ENCODE measurements around the gene SRPK3. TPM values are rescaled to one million over a fixed set of nuclear protein-coding genes. Genes with fewer than 3 reads are reported as not detected.

SRPK3 gene
- polyA plus RNA-seq, 1 donor from 2014 or later: not detected

DNA sequence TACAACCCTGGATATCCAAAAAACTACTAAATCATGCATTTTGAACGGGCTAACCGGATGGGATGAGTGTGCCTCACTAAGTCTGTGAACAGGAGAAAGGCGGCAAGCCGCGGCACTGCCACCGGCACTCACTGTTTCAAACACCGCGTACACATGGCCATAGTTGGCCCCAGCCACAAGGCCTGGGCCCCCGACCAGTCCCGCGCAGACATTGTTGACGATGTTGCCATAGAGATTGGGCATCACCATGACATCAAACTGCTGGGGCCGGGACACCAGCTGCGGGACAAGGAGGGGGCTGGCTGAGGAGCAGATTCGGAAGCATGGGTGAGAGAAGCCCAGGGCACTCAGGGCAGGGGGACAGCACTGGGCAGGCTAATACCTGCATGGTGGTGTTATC lies 5.8 kb downstream of the SRPK3 start:
- H3K9ac ChIP-seq (ENCODE audit: low read length): no peak overlapping the region
- TF ChIP-seq SMC3 (conservative IDR thresholded peaks at IDR 0.05; ENCODE audit: poor library complexity) (no peak), POLR2AphosphoS5 (IDR thresholded peaks at IDR 0.05) (no peak)
- TF ChIP-seq, protein P1, sequence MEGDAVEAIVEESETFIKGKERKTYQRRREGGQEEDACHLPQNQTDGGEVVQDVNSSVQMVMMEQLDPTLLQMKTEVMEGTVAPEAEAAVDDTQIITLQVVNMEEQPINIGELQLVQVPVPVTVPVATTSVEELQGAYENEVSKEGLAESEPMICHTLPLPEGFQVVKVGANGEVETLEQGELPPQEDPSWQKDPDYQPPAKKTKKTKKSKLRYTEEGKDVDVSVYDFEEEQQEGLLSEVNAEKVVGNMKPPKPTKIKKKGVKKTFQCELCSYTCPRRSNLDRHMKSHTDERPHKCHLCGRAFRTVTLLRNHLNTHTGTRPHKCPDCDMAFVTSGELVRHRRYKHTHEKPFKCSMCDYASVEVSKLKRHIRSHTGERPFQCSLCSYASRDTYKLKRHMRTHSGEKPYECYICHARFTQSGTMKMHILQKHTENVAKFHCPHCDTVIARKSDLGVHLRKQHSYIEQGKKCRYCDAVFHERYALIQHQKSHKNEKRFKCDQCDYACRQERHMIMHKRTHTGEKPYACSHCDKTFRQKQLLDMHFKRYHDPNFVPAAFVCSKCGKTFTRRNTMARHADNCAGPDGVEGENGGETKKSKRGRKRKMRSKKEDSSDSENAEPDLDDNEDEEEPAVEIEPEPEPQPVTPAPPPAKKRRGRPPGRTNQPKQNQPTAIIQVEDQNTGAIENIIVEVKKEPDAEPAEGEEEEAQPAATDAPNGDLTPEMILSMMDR (IDR thresholded peaks at IDR 0.05; ENCODE audit: poor library complexity, severe bottlenecking): no peak
- H3K4me3 ChIP-seq (ENCODE audit: low read length): no peak overlapping the region
- H4K20me1 ChIP-seq (ENCODE audit: insufficient read depth): no peaks in the 10 kb centered on the region
- H3K36me3 ChIP-seq (ENCODE audit: insufficient read depth, low read length): no peaks in the 10 kb centered on the region
- H3F3A ChIP-seq (ENCODE audit: insufficient read depth, low read length, poor library complexity, severe bottlenecking): no peaks in the 10 kb centered on the region
- H3K4me2 ChIP-seq (ENCODE audit: low read length): no peak overlapping the region
- no peak overlapping the region for H3K27ac ChIP-seq (ENCODE audit: low read length)
- no peaks in the 10 kb centered on the region for H3K9me3 ChIP-seq (ENCODE audit: low read length)
- H3K27me3 ChIP-seq (ENCODE audit: insufficient read depth, low read depth, low read length): no peaks in the 10 kb centered on the region
- no peaks in the 10 kb centered on the region for H3K79me2 ChIP-seq (replicated peaks; ENCODE audit: insufficient read depth, low read length)
- no peaks in the 10 kb centered on the region for H3K9me2 ChIP-seq (ENCODE audit: insufficient read depth, low read length)
- H2AFZ ChIP-seq (ENCODE audit: low read depth, low read length): no peak overlapping the region

DNA sequence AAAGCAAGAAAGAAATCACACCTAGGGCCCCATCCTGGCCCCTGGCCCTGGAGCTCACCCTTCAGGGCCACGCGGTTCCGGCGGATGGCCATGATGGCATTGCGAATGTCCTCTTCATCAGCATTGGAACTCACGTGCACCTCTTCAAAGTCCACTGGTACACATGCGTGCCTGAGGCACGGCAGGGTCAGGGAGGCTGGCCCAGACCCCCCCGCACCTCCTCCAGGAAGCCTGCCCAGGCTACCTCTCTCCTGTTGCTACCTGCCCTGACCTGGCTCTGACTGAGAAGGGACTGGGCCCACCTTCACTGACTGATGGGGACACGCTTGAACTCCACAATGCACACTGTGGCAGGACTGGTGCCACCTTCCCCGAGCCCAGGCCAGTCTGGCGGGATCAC lies 8.8 kb downstream of the SRPK3 start:
- no peaks in the 10 kb centered on the region for H4K20me1 ChIP-seq (ENCODE audit: insufficient read depth)
- no peak overlapping the region for H3K9ac ChIP-seq (ENCODE audit: low read length)
- no peak overlapping the region for H3K4me2 ChIP-seq (ENCODE audit: low read length)
- H3K27me3 ChIP-seq (ENCODE audit: insufficient read depth, low read depth, low read length): no peaks in the 10 kb centered on the region
- no peak for TF ChIP-seq EZH2 (IDR thresholded peaks at IDR 0.05; ENCODE audit: borderline replicate concordance, insufficient read depth, low read length, poor library complexity, severe bottlenecking)
- TF ChIP-seq POLR2AphosphoS5 (IDR thresholded peaks at IDR 0.05): no peak
- no peak for TF ChIP-seq MXI1 (conservative IDR thresholded peaks at IDR 0.05; ENCODE audit: poor library complexity, severe bottlenecking)
- TF ChIP-seq TAF1 (IDR thresholded peaks at IDR 0.05; ENCODE audit: low read depth): no peak
- TF ChIP-seq, protein P2, sequence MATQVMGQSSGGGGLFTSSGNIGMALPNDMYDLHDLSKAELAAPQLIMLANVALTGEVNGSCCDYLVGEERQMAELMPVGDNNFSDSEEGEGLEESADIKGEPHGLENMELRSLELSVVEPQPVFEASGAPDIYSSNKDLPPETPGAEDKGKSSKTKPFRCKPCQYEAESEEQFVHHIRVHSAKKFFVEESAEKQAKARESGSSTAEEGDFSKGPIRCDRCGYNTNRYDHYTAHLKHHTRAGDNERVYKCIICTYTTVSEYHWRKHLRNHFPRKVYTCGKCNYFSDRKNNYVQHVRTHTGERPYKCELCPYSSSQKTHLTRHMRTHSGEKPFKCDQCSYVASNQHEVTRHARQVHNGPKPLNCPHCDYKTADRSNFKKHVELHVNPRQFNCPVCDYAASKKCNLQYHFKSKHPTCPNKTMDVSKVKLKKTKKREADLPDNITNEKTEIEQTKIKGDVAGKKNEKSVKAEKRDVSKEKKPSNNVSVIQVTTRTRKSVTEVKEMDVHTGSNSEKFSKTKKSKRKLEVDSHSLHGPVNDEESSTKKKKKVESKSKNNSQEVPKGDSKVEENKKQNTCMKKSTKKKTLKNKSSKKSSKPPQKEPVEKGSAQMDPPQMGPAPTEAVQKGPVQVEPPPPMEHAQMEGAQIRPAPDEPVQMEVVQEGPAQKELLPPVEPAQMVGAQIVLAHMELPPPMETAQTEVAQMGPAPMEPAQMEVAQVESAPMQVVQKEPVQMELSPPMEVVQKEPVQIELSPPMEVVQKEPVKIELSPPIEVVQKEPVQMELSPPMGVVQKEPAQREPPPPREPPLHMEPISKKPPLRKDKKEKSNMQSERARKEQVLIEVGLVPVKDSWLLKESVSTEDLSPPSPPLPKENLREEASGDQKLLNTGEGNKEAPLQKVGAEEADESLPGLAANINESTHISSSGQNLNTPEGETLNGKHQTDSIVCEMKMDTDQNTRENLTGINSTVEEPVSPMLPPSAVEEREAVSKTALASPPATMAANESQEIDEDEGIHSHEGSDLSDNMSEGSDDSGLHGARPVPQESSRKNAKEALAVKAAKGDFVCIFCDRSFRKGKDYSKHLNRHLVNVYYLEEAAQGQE (IDR thresholded peaks at IDR 0.05; ENCODE audit: borderline replicate concordance): no peak
- no peak for TF ChIP-seq RAD21 (conservative IDR thresholded peaks at IDR 0.05)
- TF ChIP-seq EP300 (conservative IDR thresholded peaks at IDR 0.05; ENCODE audit: poor library complexity, severe bottlenecking): no peak
- TF ChIP-seq, protein P1 (IDR thresholded peaks at IDR 0.05; ENCODE audit: poor library complexity, severe bottlenecking): no peak
- TF ChIP-seq SMC3 (conservative IDR thresholded peaks at IDR 0.05; ENCODE audit: poor library complexity): no peak
- H3K4me3 ChIP-seq (ENCODE audit: low read length): no peak overlapping the region
- no peaks in the 10 kb centered on the region for H3K36me3 ChIP-seq (ENCODE audit: insufficient read depth, low read length)
- no peaks in the 10 kb centered on the region for H3K9me3 ChIP-seq (ENCODE audit: low read length)
- peaks cover 15% of the 10 kb centered on the region for H3K79me2 ChIP-seq (replicated peaks; ENCODE audit: insufficient read depth, low read length)
- H3F3A ChIP-seq (ENCODE audit: insufficient read depth, low read length, poor library complexity, severe bottlenecking): no peaks in the 10 kb centered on the region
- H3K9me2 ChIP-seq (ENCODE audit: insufficient read depth, low read length): no peaks in the 10 kb centered on the region
- H3K27ac ChIP-seq (ENCODE audit: low read length): no peak overlapping the region
- no peak overlapping the region for H2AFZ ChIP-seq (ENCODE audit: low read depth, low read length)
